ENCODE data around the gene ATAD3B. TPM values are rescaled to one million over a fixed set of nuclear protein-coding genes. Genes with fewer than 3 reads are reported as not detected.

Gene ATAD3B
- total and polyA plus RNA-seq, 2 of the 13 experiments (the other 11 are each of a cell fraction or from before 2014, with no cell fraction given) = 9.6 to 31.1 TPM

- 0 out of 2 replicates have a peak, but pooled peaks have one; percentile 43 for TF ChIP-seq ZNF543 (CRISPR knock-in tag; IDR thresholded peaks at IDR 0.05)
- no peak for TF ChIP-seq GATA4 (IDR thresholded peaks at IDR 0.05; ENCODE audit: borderline replicate concordance, low read depth)
- no peak for TF ChIP-seq ZUFSP (CRISPR knock-in tag; IDR thresholded peaks at IDR 0.05; ENCODE audit: borderline replicate concordance)
- TF ChIP-seq ZNF713 (CRISPR knock-in tag; IDR thresholded peaks at IDR 0.05) = peak; percentile 37
- TF ChIP-seq REL (CRISPR knock-in tag; conservative IDR thresholded peaks at IDR 0.05) = no peak
- 0 out of 2 replicates have a peak, but pooled peaks have one; percentile 38 for TF ChIP-seq ZSCAN29 (CRISPR knock-in tag; conservative IDR thresholded peaks at IDR 0.05)
- no peak for TF ChIP-seq ZNF33A (CRISPR knock-in tag; IDR thresholded peaks at IDR 0.05; ENCODE audit: borderline replicate concordance)
- no peak for TF ChIP-seq SKIL (CRISPR knock-in tag; IDR thresholded peaks at IDR 0.05; ENCODE audit: borderline replicate concordance)
- no peak for TF ChIP-seq ZKSCAN5 (CRISPR knock-in tag; IDR thresholded peaks at IDR 0.05)
- TF ChIP-seq ZNF335 (CRISPR knock-in tag; IDR thresholded peaks at IDR 0.05) = no peak
- no peak for TF ChIP-seq TCF7L2 (IDR thresholded peaks at IDR 0.05; ENCODE audit: low read depth, low read length)
- no peak for TF ChIP-seq THYN1 (CRISPR knock-in tag; IDR thresholded peaks at IDR 0.05; ENCODE audit: borderline replicate concordance, low read depth)
- no peak for TF ChIP-seq ZNF512 (CRISPR knock-in tag; IDR thresholded peaks at IDR 0.05)
- no peak for TF ChIP-seq CBX5 (CRISPR knock-in tag; IDR thresholded peaks at IDR 0.05; ENCODE audit: borderline replicate concordance)
- no peak for TF ChIP-seq MZF1 (CRISPR knock-in tag; IDR thresholded peaks at IDR 0.05; ENCODE audit: borderline replicate concordance)
- no peak for TF ChIP-seq ZFP36L1 (CRISPR knock-in tag; IDR thresholded peaks at IDR 0.05)
- TF ChIP-seq ERF (CRISPR knock-in tag; IDR thresholded peaks at IDR 0.05) = 0 out of 2 replicates have a peak, but pooled peaks have one; percentile 24
- TF ChIP-seq, protein P1, sequence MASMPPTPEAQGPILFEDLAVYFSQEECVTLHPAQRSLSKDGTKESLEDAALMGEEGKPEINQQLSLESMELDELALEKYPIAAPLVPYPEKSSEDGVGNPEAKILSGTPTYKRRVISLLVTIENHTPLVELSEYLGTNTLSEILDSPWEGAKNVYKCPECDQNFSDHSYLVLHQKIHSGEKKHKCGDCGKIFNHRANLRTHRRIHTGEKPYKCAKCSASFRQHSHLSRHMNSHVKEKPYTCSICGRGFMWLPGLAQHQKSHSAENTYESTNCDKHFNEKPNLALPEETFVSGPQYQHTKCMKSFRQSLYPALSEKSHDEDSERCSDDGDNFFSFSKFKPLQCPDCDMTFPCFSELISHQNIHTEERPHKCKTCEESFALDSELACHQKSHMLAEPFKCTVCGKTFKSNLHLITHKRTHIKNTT (CRISPR knock-in tag; IDR thresholded peaks at IDR 0.05) = no peak
- TF ChIP-seq, protein P2, sequence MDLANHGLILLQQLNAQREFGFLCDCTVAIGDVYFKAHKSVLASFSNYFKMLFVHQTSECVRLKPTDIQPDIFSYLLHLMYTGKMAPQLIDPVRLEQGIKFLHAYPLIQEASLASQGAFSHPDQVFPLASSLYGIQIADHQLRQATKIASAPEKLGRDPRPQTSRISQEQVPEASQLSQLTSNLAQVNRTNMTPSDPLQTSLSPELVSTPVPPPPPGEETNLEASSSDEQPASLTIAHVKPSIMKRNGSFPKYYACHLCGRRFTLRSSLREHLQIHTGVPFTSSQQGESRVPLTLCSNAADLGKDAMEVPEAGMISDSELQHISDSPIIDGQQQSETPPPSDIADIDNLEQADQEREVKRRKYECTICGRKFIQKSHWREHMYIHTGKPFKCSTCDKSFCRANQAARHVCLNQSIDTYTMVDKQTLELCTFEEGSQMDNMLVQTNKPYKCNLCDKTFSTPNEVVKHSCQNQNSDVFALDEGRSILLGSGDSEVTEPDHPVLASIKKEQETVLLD (CRISPR knock-in tag; IDR thresholded peaks at IDR 0.05; ENCODE audit: low read depth) = 0 out of 2 replicates have a peak, but pooled peaks have one; percentile 32
- TF ChIP-seq PAF1 (CRISPR knock-in tag; IDR thresholded peaks at IDR 0.05) = no peak
- TF ChIP-seq ZNF263 (CRISPR knock-in tag; IDR thresholded peaks at IDR 0.05) = no peak
- no peak for TF ChIP-seq NFKBIZ (CRISPR knock-in tag; IDR thresholded peaks at IDR 0.05)
Measured at GRCh38 chr1:1435106-1435903, 36.3 kb upstream of the ATAD3B start, which contains the start of gene VWA1 (continued).
